ENCODE data around the gene C1orf116.

The C1orf116 gene

GRCh38 chr1:207034998-207035397, 2.4 kb upstream of the C1orf116 start:
- DNase-seq (ENCODE audit: low read depth): no peak

- DNase-seq (ENCODE audit: low read depth): no peak
Observed at GRCh38 chr1:207034208-207034607, 1.7 kb upstream of the C1orf116 start.

GRCh38 chr1:207033302-207033701, 746 bp upstream of the C1orf116 start:
- no peak for DNase-seq (ENCODE audit: low read depth)

- DNase-seq (ENCODE audit: low read depth): no peak
Observed at GRCh38 chr1:207031632-207032264, 808 bp downstream of the C1orf116 start.

GRCh38 chr1:207031016-207031415, 1.5 kb downstream of the C1orf116 start:
- DNase-seq (ENCODE audit: low read depth): no peak

- no peak for DNase-seq (ENCODE audit: low read depth)
Observed at GRCh38 chr1:207030522-207031009, 2.0 kb downstream of the C1orf116 start.

GRCh38 chr1:207029701-207030521, 2.6 kb downstream of the C1orf116 start:
- no peak for DNase-seq (ENCODE audit: low read depth)

- DNase-seq (ENCODE audit: low read depth): no peak
Observed at GRCh38 chr1:207028884-207029650, 3.5 kb downstream of the C1orf116 start.

GRCh38 chr1:207027921-207028320, 4.6 kb downstream of the C1orf116 start:
- DNase-seq (ENCODE audit: low read depth): no peak

GRCh38 chr1:207027206-207027777, 5.3 kb downstream of the C1orf116 start:
- DNase-seq (ENCODE audit: low read depth): no peak

- DNase-seq (ENCODE audit: low read depth): no peak
Observed at GRCh38 chr1:207026104-207026534, 6.4 kb downstream of the C1orf116 start.

- no peak for DNase-seq (ENCODE audit: low read depth)
Observed at GRCh38 chr1:207025146-207025880, 7.2 kb downstream of the C1orf116 start.

GRCh38 chr1:207024202-207025145, 8.1 kb downstream of the C1orf116 start:
- no peak for DNase-seq (ENCODE audit: low read depth)

GRCh38 chr1:207022996-207023679, 9.4 kb downstream of the C1orf116 start:
- no peak for DNase-seq (ENCODE audit: low read depth)

- no peak for DNase-seq (ENCODE audit: low read depth)
Observed at GRCh38 chr1:207021876-207022596, 10.5 kb downstream of the C1orf116 start.

GRCh38 chr1:207021139-207021861, 11.3 kb downstream of the C1orf116 start:
- no peak for DNase-seq (ENCODE audit: low read depth)

GRCh38 chr1:207020709-207021107, 11.8 kb downstream of the C1orf116 start:
- no peak for DNase-seq (ENCODE audit: low read depth)

GRCh38 chr1:207020065-207020708, 12.4 kb downstream of the C1orf116 start:
- no peak for DNase-seq (ENCODE audit: low read depth)

Data from activated T-cell treated with anti-CD3 and anti-CD28 coated beads for 1 hour (primary cell).